CD14-positive monocyte (primary cell): ENCODE data around the gene MPP1. TPM values are rescaled to one million over a fixed set of nuclear protein-coding genes. Genes with fewer than 3 reads are reported as not detected.

Source experiments
- DNase-seq, 3 donors: peaks; one replicate each; pipeline ENCODE4 v3.0.0-alpha.2; 2011 to 2022
- H2AFZ ChIP-seq: 2 replicates; pipeline ENCODE4 v1.6.0; 2012; ENCODE audit warnings: mild to moderate bottlenecking, low read depth, low read length, inconsistent platforms; ENCODE audit not compliant: insufficient read depth, poor library complexity, severe bottlenecking
- H3K27ac ChIP-seq, 2 donors: 1 replicate in 1 of 2; 2 replicates in 1 of 2; pipeline ENCODE4 v1.5.1; 2012 to 2013; ENCODE audit warnings: low read length in 2 of 2, control low read depth in 1 of 2, inconsistent platforms in 1 of 2, low read depth in 1 of 2, mild to moderate bottlenecking in 1 of 2
- H3K27me3 ChIP-seq, 2 donors: one replicate each; pipeline versions ENCODE4 v1.6.0 to v1.6.1; 2011 to 2013; ENCODE audit warnings: low read length in 2 of 2; ENCODE audit not compliant: control insufficient read depth in 2 of 2, insufficient read depth in 2 of 2
- H3K36me3 ChIP-seq, 2 donors: replicated peaks in 1 of 2; 1 replicate in 1 of 2; 2 replicates in 1 of 2; pipeline versions ENCODE4 v1.5.1 to v1.6.1; 2012 to 2013; ENCODE audit warnings: low read length in 2 of 2, control low read depth in 1 of 2, inconsistent platforms in 1 of 2, mild to moderate bottlenecking in 1 of 2; ENCODE audit not compliant: insufficient read depth in 2 of 2, control insufficient read depth in 1 of 2
- H3K4me1 ChIP-seq, 2 donors: 1 replicate in 1 of 2; 2 replicates in 1 of 2; pipeline versions ENCODE4 v1.5.1 to v1.6.1; 2012 to 2013; ENCODE audit warnings: low read length in 2 of 2, control low read depth in 1 of 2, inconsistent platforms in 1 of 2, mild to moderate bottlenecking in 1 of 2, moderate library complexity in 1 of 2; ENCODE audit not compliant: insufficient read depth in 2 of 2, control insufficient read depth in 1 of 2
- H3K4me2 ChIP-seq: replicated peaks from 2 replicates; pipeline ENCODE3; 2012; ENCODE audit warnings: low read length, moderate library complexity, mild to moderate bottlenecking; ENCODE audit not compliant: poor library complexity, severe bottlenecking; ENCODE audit errors: extremely low read depth
- H3K4me3 ChIP-seq, 3 experiments: fragments of 200-600 bp in 1 of 3; sonication (generic) in 1 of 3; replicated peaks in 1 of 3; 1 replicate in 2 of 3; 2 replicates in 1 of 3; pipeline ENCODE4 v1.5.1; 2011 to 2013; ENCODE audit warnings: low read length in 3 of 3, mild to moderate bottlenecking in 3 of 3, control low read depth in 2 of 3, low read depth in 2 of 3, inconsistent platforms in 1 of 3, moderate library complexity in 1 of 3
- H3K79me2 ChIP-seq: 2 replicates; pipeline ENCODE4 v1.6.0; 2012; ENCODE audit warnings: mild to moderate bottlenecking, control low read depth, inconsistent platforms, low read length, moderate library complexity; ENCODE audit not compliant: insufficient read depth
- H3K9ac ChIP-seq: 2 replicates; pipeline ENCODE4 v1.6.0; 2017; ENCODE audit warnings: low read length, mild to moderate bottlenecking; ENCODE audit not compliant: insufficient read depth, poor library complexity, severe bottlenecking
- H3K9me3 ChIP-seq, 2 donors: replicated peaks in 1 of 2; 1 replicate in 1 of 2; 2 replicates in 1 of 2; pipeline versions ENCODE4 v1.5.1 to v1.6.1; 2012 to 2013; ENCODE audit warnings: low read length in 2 of 2, control low read depth in 1 of 2; ENCODE audit not compliant: control insufficient read depth in 1 of 2, insufficient read depth in 1 of 2
- H4K20me1 ChIP-seq: 2 replicates; pipeline ENCODE4 v1.6.0; 2012; ENCODE audit warnings: mild to moderate bottlenecking, low read length, control low read depth, moderate library complexity; ENCODE audit not compliant: insufficient read depth
- H3K27ac Mint-ChIP-seq, 7 donors: one replicate each; pipeline ENCODE4 v1.8.0; 2020; ENCODE audit warnings: mild to moderate bottlenecking in 7 of 7, mixed read lengths in 7 of 7, moderate library complexity in 6 of 7, inconsistent platforms in 2 of 7
- H3K27me3 Mint-ChIP-seq, 3 donors: one replicate each; pipeline ENCODE4 v1.8.0; 2021 to 2022; ENCODE audit warnings: low read depth in 3 of 3, mild to moderate bottlenecking in 3 of 3, mixed read lengths in 3 of 3, moderate library complexity in 3 of 3, inconsistent platforms in 1 of 3
- H3K36me3 Mint-ChIP-seq, 2 donors: one replicate each; pipeline ENCODE4 v1.8.0; 2020; ENCODE audit warnings: mixed read lengths in 2 of 2, inconsistent platforms in 1 of 2, mild to moderate bottlenecking in 1 of 2
- H3K4me1 Mint-ChIP-seq: one replicate; pipeline ENCODE4 v1.8.0; 2020; ENCODE audit warnings: mild to moderate bottlenecking, mixed read lengths
- H3K4me3 Mint-ChIP-seq, 2 donors: one replicate each; pipeline ENCODE4 v1.8.0; 2020; ENCODE audit warnings: mild to moderate bottlenecking in 2 of 2, mixed read lengths in 2 of 2, moderate library complexity in 1 of 2
- H3K9me3 Mint-ChIP-seq, 7 donors: one replicate each; pipeline ENCODE4 v1.8.0; 2020 to 2022; ENCODE audit warnings: mixed read lengths in 7 of 7, mild to moderate bottlenecking in 6 of 7, moderate library complexity in 6 of 7, inconsistent platforms in 2 of 7
- CTCF ChIP-seq: fragments of 200-600 bp; IDR thresholded peaks from one replicate; pipeline ENCODE4 v1.8.0; 2022; ENCODE audit warnings: antibody characterized with exemption, mild to moderate bottlenecking
- WGBS: methylation state at CpG from one replicate; pipeline ENCODE4 v1.1.5; 2013; ENCODE audit warnings: missing lambda C conversion rate; ENCODE audit not compliant: insufficient coverage; 5-methylcytosine and 5-hydroxymethylcytosine counted together
- intact Hi-C, 2 donors: fragments of 100-400 bp; cut with micrococcal nuclease; formaldehyde crosslinking; loops; one replicate each; pipeline versions ENCODE4 v1.15.0 to v1.15.1; 2023
- polyA plus RNA-seq, 3 donors: library from polyadenylated mRNA; depleted of rRNA in 1 of 3; unstranded in 2 of 3; stranded (reverse) in 1 of 3; fragments of 300-500 nt in 2 of 3; fragments of >200 nt in 1 of 3; fragmentation: Illumina TruSeq in 2 of 3; gene quantifications; 1 replicate in 2 of 3; 2 replicates in 1 of 3; pipeline ENCODE4 v1.2.3, GENCODE V29; 2012 to 2021
- small RNA-seq: library from RNA; depleted of rRNA; stranded (forward); fragments of <200 nt; gene quantifications from one replicate; pipeline ENCODE3, GENCODE V24; 2012; ENCODE audit warnings: low read depth; ENCODE audit not compliant: insufficient read length

The MPP1 gene
- polyA plus RNA-seq, 3 donors = 120 to 139 (median 135) TPM

- no peak for DNase-seq
- Mint-ChIP-seq H3K27me3 (no peaks in the 10 kb centered on the region), H3K9me3 (peaks cover 0 to 3% (median 0%) of the 10 kb centered on the region in 7 donors), H3K4me1 (peaks cover 98% of the 10 kb centered on the region), H3K4me3 (peak overlapping the region; percentile 27 to 39), H3K36me3 (peaks cover 5 to 14% of the 10 kb centered on the region in 2 donors), H3K27ac (peak overlapping the region; percentile 43 to 96 (median 83))
- Histone ChIP-seq H3K27me3 (no peaks in the 10 kb centered on the region), H4K20me1 (no peaks in the 10 kb centered on the region), H3K4me2 (no peak overlapping the region), H3K36me3 (no peaks in the 10 kb centered on the region), H2AFZ (no peak overlapping the region), H3K9ac (no peak overlapping the region), H3K4me3 (peak overlapping the region in 1 of 3 experiments; percentile 28), H3K27ac (peak overlapping the region; percentile 53 to 83), H3K4me1 (peaks cover 97 to 100% of the 10 kb centered on the region in 2 donors), H3K9me3 (no peaks in the 10 kb centered on the region), H3K79me2 (peaks cover 86% of the 10 kb centered on the region)
- no CpG with 5 or more reads among the region's 6 CpGs for WGBS
- TF ChIP-seq CTCF = no peak
- intact Hi-C loops = no loop called here
Observed at GRCh38 chrX:154730253-154730891, 74.9 kb downstream of the MPP1 start.

GRCh38 chrX:154729439-154729838 lies 75.8 kb downstream of the MPP1 start:
- Histone ChIP-seq H3K9ac (no peak overlapping the region), H3K36me3 (no peaks in the 10 kb centered on the region), H3K4me1 (peaks cover 98 to 100% of the 10 kb centered on the region in 2 donors), H3K27me3 (no peaks in the 10 kb centered on the region), H2AFZ (no peak overlapping the region), H3K27ac (peak overlapping the region; percentile 25 to 83), H3K4me3 (no peak overlapping the region), H3K4me2 (no peak overlapping the region), H3K79me2 (peaks cover 89% of the 10 kb centered on the region), H4K20me1 (no peaks in the 10 kb centered on the region), H3K9me3 (no peaks in the 10 kb centered on the region)
- intact Hi-C loops = no loop called here
- Mint-ChIP-seq H3K27me3 (no peaks in the 10 kb centered on the region), H3K4me1 (peaks cover 98% of the 10 kb centered on the region), H3K36me3 (peaks cover 5 to 14% of the 10 kb centered on the region in 2 donors), H3K9me3 (peaks cover 0 to 3% (median 0%) of the 10 kb centered on the region in 7 donors), H3K27ac (peak overlapping the region in 6 of 7 donors; percentile 9 to 96 (median 84)), H3K4me3 (no peak overlapping the region)
- WGBS = 83% methylated on average over 3 of the region's 3 CpGs
- no peak for TF ChIP-seq CTCF
- DNase-seq = peak in 2 of 3 donors; percentile 25 to 43

Small RNA genes lying within 50 kb of the gene (small RNA-seq; reads per million reads assigned to genes)
- not detected for gene SNORA36A

Other genes with a start within 250 kb of the MPP1 start
- gene CTAG1A, start 220.4 kb downstream of the MPP1 start, polyA plus RNA-seq = not detected
- not detected for gene CTAG1B, start 186.2 kb downstream of the MPP1 start, polyA plus RNA-seq
- gene CTAG2, start 151.9 kb downstream of the MPP1 start, polyA plus RNA-seq = not detected
- gene GAB3, start 54.4 kb downstream of the MPP1 start, polyA plus RNA-seq = 10 to 100 TPM in 1 of 3 donors, 1 to 10 TPM in 2; 6.2 to 44.0 (median 9.5) TPM
- gene DKC1, start 42.6 kb downstream of the MPP1 start, polyA plus RNA-seq = 10 to 100 TPM; 14.1 to 21.6 (median 17.0) TPM
- gene SMIM9, start 29.2 kb upstream of the MPP1 start, polyA plus RNA-seq = not detected
- gene F8A1, start 80.9 kb upstream of the MPP1 start, polyA plus RNA-seq = 10 to 100 TPM in 1 of 3 donors, 1 to 10 TPM in 2; 6.7 to 15.3 (median 8.1) TPM
- gene F8, start 217.2 kb upstream of the MPP1 start, polyA plus RNA-seq = 1 to 10 TPM; 1.5 to 4.5 (median 4.3) TPM
- gene FUNDC2, start 221.4 kb upstream of the MPP1 start, polyA plus RNA-seq = 100 to 1,000 TPM in 2 of 3 donors, 10 to 100 TPM in 1; 42.7 to 166 (median 148) TPM